ENCODE results near the gene DNAH2.

DNAH2 gene

DNA sequence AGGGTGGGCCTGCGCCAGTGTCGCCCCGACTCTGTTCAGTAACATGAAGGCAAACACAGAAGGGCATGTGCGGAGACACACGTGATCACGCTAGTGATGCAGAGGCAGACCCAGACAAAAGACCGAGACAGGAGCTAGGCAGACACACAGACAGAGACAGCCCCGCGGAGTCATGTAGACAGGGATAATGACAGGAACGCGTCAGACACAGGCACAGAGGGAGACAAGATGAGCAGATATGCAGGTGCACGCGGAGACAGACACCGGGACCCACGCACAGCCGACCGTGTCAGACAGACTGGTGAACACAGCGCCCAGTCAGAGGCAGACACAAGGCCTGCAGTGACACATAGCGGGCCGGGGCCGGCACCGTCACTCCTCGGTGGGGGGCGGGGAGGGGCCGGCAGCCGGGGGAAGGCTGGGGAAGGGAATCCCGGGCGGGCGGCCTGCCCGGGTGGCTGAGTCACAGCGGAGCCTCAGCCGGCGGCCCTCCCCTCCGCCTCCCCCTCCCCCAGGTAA is 123.9 kb downstream of the DNAH2 start (continued):
- no peak for TF ChIP-seq GLI2 (tag by site-specific recombination; IDR thresholded peaks at IDR 0.05; ENCODE audit: borderline replicate concordance, low read depth)
- no peak for TF ChIP-seq ZNF416 (tag by site-specific recombination; IDR thresholded peaks at IDR 0.05)
- no peak for TF ChIP-seq ZNF521 (tag by site-specific recombination; IDR thresholded peaks at IDR 0.05)
- TF ChIP-seq ZSCAN30 (tag by site-specific recombination; IDR thresholded peaks at IDR 0.05): peak; percentile 58; the same call in 1 of the 2 replicates
- TF ChIP-seq RBAK (tag by site-specific recombination; IDR thresholded peaks at IDR 0.05): no peak
- no peak for TF ChIP-seq ZNF514 (tag by site-specific recombination; IDR thresholded peaks at IDR 0.05)
- TF ChIP-seq, protein P1, sequence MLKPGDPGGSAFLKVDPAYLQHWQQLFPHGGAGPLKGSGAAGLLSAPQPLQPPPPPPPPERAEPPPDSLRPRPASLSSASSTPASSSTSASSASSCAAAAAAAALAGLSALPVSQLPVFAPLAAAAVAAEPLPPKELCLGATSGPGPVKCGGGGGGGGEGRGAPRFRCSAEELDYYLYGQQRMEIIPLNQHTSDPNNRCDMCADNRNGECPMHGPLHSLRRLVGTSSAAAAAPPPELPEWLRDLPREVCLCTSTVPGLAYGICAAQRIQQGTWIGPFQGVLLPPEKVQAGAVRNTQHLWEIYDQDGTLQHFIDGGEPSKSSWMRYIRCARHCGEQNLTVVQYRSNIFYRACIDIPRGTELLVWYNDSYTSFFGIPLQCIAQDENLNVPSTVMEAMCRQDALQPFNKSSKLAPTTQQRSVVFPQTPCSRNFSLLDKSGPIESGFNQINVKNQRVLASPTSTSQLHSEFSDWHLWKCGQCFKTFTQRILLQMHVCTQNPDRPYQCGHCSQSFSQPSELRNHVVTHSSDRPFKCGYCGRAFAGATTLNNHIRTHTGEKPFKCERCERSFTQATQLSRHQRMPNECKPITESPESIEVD (tag by site-specific recombination; IDR thresholded peaks at IDR 0.05): no peak
- TF ChIP-seq, protein P2, sequence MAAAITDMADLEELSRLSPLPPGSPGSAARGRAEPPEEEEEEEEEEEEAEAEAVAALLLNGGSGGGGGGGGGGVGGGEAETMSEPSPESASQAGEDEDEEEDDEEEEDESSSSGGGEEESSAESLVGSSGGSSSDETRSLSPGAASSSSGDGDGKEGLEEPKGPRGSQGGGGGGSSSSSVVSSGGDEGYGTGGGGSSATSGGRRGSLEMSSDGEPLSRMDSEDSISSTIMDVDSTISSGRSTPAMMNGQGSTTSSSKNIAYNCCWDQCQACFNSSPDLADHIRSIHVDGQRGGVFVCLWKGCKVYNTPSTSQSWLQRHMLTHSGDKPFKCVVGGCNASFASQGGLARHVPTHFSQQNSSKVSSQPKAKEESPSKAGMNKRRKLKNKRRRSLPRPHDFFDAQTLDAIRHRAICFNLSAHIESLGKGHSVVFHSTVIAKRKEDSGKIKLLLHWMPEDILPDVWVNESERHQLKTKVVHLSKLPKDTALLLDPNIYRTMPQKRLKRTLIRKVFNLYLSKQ (tag by site-specific recombination; IDR thresholded peaks at IDR 0.05; ENCODE audit: borderline replicate concordance): no peak
- TF ChIP-seq ZNF157 (tag by site-specific recombination; IDR thresholded peaks at IDR 0.05): no peak
- no peak for TF ChIP-seq ZNF473 (tag by site-specific recombination; IDR thresholded peaks at IDR 0.05)
- TF ChIP-seq ZNF777 (tag by site-specific recombination; IDR thresholded peaks at IDR 0.05; ENCODE audit: borderline replicate concordance): no peak
- TF ChIP-seq ZSCAN16 (tag by site-specific recombination; IDR thresholded peaks at IDR 0.05): no peak
- TF ChIP-seq, protein P3, sequence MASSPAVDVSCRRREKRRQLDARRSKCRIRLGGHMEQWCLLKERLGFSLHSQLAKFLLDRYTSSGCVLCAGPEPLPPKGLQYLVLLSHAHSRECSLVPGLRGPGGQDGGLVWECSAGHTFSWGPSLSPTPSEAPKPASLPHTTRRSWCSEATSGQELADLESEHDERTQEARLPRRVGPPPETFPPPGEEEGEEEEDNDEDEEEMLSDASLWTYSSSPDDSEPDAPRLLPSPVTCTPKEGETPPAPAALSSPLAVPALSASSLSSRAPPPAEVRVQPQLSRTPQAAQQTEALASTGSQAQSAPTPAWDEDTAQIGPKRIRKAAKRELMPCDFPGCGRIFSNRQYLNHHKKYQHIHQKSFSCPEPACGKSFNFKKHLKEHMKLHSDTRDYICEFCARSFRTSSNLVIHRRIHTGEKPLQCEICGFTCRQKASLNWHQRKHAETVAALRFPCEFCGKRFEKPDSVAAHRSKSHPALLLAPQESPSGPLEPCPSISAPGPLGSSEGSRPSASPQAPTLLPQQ (tag by site-specific recombination; IDR thresholded peaks at IDR 0.05): no peak; the same call in 1 of the 2 replicates
- TF ChIP-seq IKZF3 (tag by site-specific recombination; IDR thresholded peaks at IDR 0.05): peak; percentile 68
- no peak for TF ChIP-seq PRDM1 (tag by site-specific recombination; IDR thresholded peaks at IDR 0.05)
- no peak for TF ChIP-seq ZNF623 (tag by site-specific recombination; IDR thresholded peaks at IDR 0.05)
- TF ChIP-seq ZNF785 (tag by site-specific recombination; IDR thresholded peaks at IDR 0.05): 0 out of 2 replicates have a peak, but pooled peaks have one; percentile 23
- no peak for TF ChIP-seq ZNF843 (tag by site-specific recombination; IDR thresholded peaks at IDR 0.05)
- no peak for TF ChIP-seq ZNF596 (tag by site-specific recombination; IDR thresholded peaks at IDR 0.05)
- no peak for TF ChIP-seq ZNF175 (tag by site-specific recombination; IDR thresholded peaks at IDR 0.05)
- peak; percentile 96 for TF ChIP-seq GLIS1 (tag by site-specific recombination; IDR thresholded peaks at IDR 0.05)
- no peak for TF ChIP-seq ZBTB8A (tag by site-specific recombination; IDR thresholded peaks at IDR 0.05)
- TF ChIP-seq ZNF670 (tag by site-specific recombination; IDR thresholded peaks at IDR 0.05; ENCODE audit: low read depth): no peak
- TF ChIP-seq ZNF121 (tag by site-specific recombination; IDR thresholded peaks at IDR 0.05): no peak
- TF ChIP-seq ZNF529 (tag by site-specific recombination; IDR thresholded peaks at IDR 0.05; ENCODE audit: insufficient replicate concordance): no peak
- TF ChIP-seq ZBTB20 (tag by site-specific recombination; IDR thresholded peaks at IDR 0.05): no peak
- TF ChIP-seq, protein P4, sequence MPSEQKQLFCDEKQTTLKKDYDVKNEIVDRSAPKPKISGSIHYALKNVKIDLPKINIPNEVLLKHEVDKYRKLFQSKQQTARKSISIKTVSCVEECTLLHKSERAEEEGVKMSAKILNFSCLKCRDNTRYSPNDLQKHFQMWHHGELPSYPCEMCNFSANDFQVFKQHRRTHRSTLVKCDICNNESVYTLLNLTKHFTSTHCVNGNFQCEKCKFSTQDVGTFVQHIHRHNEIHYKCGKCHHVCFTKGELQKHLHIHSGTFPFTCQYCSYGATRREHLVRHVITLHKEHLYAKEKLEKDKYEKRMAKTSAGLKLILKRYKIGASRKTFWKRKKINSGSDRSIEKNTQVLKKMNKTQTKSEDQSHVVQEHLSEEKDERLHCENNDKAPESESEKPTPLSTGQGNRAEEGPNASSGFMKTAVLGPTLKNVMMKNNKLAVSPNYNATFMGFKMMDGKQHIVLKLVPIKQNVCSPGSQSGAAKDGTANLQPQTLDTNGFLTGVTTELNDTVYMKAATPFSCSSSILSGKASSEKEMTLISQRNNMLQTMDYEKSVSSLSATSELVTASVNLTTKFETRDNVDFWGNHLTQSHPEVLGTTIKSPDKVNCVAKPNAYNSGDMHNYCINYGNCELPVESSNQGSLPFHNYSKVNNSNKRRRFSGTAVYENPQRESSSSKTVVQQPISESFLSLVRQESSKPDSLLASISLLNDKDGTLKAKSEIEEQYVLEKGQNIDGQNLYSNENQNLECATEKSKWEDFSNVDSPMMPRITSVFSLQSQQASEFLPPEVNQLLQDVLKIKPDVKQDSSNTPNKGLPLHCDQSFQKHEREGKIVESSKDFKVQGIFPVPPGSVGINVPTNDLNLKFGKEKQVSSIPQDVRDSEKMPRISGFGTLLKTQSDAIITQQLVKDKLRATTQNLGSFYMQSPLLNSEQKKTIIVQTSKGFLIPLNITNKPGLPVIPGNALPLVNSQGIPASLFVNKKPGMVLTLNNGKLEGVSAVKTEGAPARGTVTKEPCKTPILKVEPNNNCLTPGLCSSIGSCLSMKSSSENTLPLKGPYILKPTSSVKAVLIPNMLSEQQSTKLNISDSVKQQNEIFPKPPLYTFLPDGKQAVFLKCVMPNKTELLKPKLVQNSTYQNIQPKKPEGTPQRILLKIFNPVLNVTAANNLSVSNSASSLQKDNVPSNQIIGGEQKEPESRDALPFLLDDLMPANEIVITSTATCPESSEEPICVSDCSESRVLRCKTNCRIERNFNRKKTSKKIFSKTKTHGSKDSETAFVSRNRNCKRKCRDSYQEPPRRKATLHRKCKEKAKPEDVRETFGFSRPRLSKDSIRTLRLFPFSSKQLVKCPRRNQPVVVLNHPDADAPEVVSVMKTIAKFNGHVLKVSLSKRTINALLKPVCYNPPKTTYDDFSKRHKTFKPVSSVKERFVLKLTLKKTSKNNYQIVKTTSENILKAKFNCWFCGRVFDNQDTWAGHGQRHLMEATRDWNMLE (tag by site-specific recombination; conservative IDR thresholded peaks at IDR 0.05; ENCODE audit: low read depth): no peak
- no peak; the same call in 1 of the 2 replicates for TF ChIP-seq ZNF76 (tag by site-specific recombination; IDR thresholded peaks at IDR 0.05; ENCODE audit: borderline replicate concordance, low read depth)
- TF ChIP-seq, protein P5, sequence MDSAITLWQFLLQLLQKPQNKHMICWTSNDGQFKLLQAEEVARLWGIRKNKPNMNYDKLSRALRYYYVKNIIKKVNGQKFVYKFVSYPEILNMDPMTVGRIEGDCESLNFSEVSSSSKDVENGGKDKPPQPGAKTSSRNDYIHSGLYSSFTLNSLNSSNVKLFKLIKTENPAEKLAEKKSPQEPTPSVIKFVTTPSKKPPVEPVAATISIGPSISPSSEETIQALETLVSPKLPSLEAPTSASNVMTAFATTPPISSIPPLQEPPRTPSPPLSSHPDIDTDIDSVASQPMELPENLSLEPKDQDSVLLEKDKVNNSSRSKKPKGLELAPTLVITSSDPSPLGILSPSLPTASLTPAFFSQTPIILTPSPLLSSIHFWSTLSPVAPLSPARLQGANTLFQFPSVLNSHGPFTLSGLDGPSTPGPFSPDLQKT (IDR thresholded peaks at IDR 0.05; ENCODE audit: borderline replicate concordance, low read depth, low read length): no peak
- TF ChIP-seq ZBTB17 (tag by site-specific recombination; IDR thresholded peaks at IDR 0.05): peak; percentile 95
- TF ChIP-seq GLIS2 (tag by site-specific recombination; IDR thresholded peaks at IDR 0.05): no peak; the same call in 1 of the 2 replicates
- TF ChIP-seq ZNF266 (tag by site-specific recombination; IDR thresholded peaks at IDR 0.05; ENCODE audit: low read depth): no peak

All from HEK293 (cell line).